B cell (primary cell): Measurements from ENCODE around the gene ACAD11. TPM values are rescaled to one million over a fixed set of nuclear protein-coding genes. Genes with fewer than 3 reads are reported as not detected.

Experiments
- ATAC-seq: fragments of 200-7000 bp; cut with Tn5 transposase; one replicate; pipeline ENCODE4 v1.10.0; 2021; ENCODE audit warnings: low read depth, mild to moderate bottlenecking, moderate number of reproducible peaks, moderate library complexity
- CTCF ChIA-PET: fragments of 350-600 bp; sonication (Branson Sonifier 250); formaldehyde crosslinking; loops from one replicate; lab custom pipeline; 2021; ENCODE audit warnings: antibody characterized with exemption, inconsistent platforms; lab: Charles Lee
- POLR2A ChIA-PET: fragments of 350-600 bp; sonication (Branson Sonifier 250); formaldehyde crosslinking; loops from one replicate; lab custom pipeline; 2021; ENCODE audit warnings: antibody characterized with exemption; lab: Charles Lee
- DNase-seq: peaks from one replicate; pipeline ENCODE4 v3.0.0; 2013
- H2AFZ ChIP-seq: 2 replicates; pipeline ENCODE4 v1.6.1; 2012; ENCODE audit warnings: mild to moderate bottlenecking, low read depth, low read length; ENCODE audit not compliant: insufficient read depth, poor library complexity, severe bottlenecking
- H3K27ac ChIP-seq, 2 donors: 1 replicate in 1 of 2; 2 replicates in 1 of 2; pipeline ENCODE4 v1.5.1; 2012 to 2013; ENCODE audit warnings: low read length in 2 of 2, mild to moderate bottlenecking in 2 of 2, moderate library complexity in 1 of 2
- H3K27me3 ChIP-seq, 4 experiments: fragments of 200-600 bp in 1 of 4; sonication (generic) in 1 of 4; replicated peaks in 1 of 4; 1 replicate in 2 of 4; 2 replicates in 2 of 4; pipeline versions ENCODE4 v1.6.1 to v1.7.0; 2013 to 2016; ENCODE audit warnings: low read length in 3 of 4, mild to moderate bottlenecking in 2 of 4, mixed read lengths in 1 of 4, moderate library complexity in 1 of 4; ENCODE audit not compliant: insufficient read depth in 4 of 4, control insufficient read depth in 3 of 4; ENCODE audit errors: control extremely low read depth in 1 of 4
- H3K36me3 ChIP-seq, 2 experiments: replicated peaks in 1 of 2; 1 replicate in 1 of 2; 2 replicates in 1 of 2; pipeline versions ENCODE4 v1.6.1 to v1.7.1; 2013; ENCODE audit warnings: low read length in 1 of 2; ENCODE audit not compliant: insufficient read depth in 2 of 2, control insufficient read depth in 1 of 2; ENCODE audit errors: control extremely low read depth in 1 of 2, extremely low read depth in 1 of 2
- H3K4me1 ChIP-seq, 2 donors: fragments of 200-600 bp in 1 of 2; sonication (generic) in 1 of 2; 1 replicate in 1 of 2; 2 replicates in 1 of 2; pipeline versions ENCODE4 v1.5.1 to v1.6.1; 2013 to 2017; ENCODE audit warnings: low read length in 2 of 2; ENCODE audit not compliant: control insufficient read depth in 2 of 2, insufficient read depth in 2 of 2
- H3K4me2 ChIP-seq: replicated peaks from 2 replicates; pipeline ENCODE3; 2012; ENCODE audit warnings: mild to moderate bottlenecking, low read depth, low read length; ENCODE audit not compliant: poor library complexity, severe bottlenecking
- H3K4me3 ChIP-seq, 5 experiments: fragments of 200-600 bp in 1 of 5; sonication (generic) in 1 of 5; 1 replicate in 3 of 5; 2 replicates in 2 of 5; pipeline versions ENCODE4 v1.5.1 to v1.7.0; 2011 to 2016; ENCODE audit warnings: low read length in 4 of 5, mild to moderate bottlenecking in 4 of 5, low read depth in 2 of 5, control low read depth in 1 of 5, moderate library complexity in 1 of 5; ENCODE audit not compliant: insufficient read depth in 1 of 5; ENCODE audit errors: control extremely low read depth in 1 of 5, extremely low read depth in 1 of 5
- H3K79me2 ChIP-seq: fragments of 200-600 bp; sonication (generic); one replicate; pipeline ENCODE4 v1.6.0; 2016; ENCODE audit warnings: low read length; ENCODE audit not compliant: control insufficient read depth, insufficient read depth
- H3K9ac ChIP-seq: fragments of 200-600 bp; sonication (generic); 2 replicates; pipeline ENCODE4 v1.6.1; 2017; ENCODE audit warnings: mild to moderate bottlenecking, low read length, moderate library complexity
- H3K9me3 ChIP-seq, 3 donors: one replicate each; pipeline versions ENCODE4 v1.6.1 to v1.7.1; 2013; ENCODE audit warnings: low read length in 2 of 3; ENCODE audit not compliant: control insufficient read depth in 2 of 3, insufficient read depth in 1 of 3; ENCODE audit errors: control extremely low read depth in 1 of 3
- H4K20me1 ChIP-seq: 2 replicates; pipeline ENCODE4 v1.6.0; 2012; ENCODE audit warnings: mild to moderate bottlenecking, low read length; ENCODE audit not compliant: insufficient read depth, control insufficient read depth, poor library complexity, severe bottlenecking
- H3K27ac Mint-ChIP-seq: one replicate; pipeline ENCODE4 v1.8.0; 2021; ENCODE audit warnings: mixed read lengths
- H3K27me3 Mint-ChIP-seq: one replicate; pipeline ENCODE4 v1.8.0; 2021; ENCODE audit warnings: mixed read lengths
- H3K4me1 Mint-ChIP-seq: one replicate; pipeline ENCODE4 v1.8.0; 2021; ENCODE audit warnings: mixed read lengths
- H3K4me3 Mint-ChIP-seq: one replicate; pipeline ENCODE4 v1.8.0; 2021; ENCODE audit warnings: mixed read lengths
- H3K9me3 Mint-ChIP-seq: one replicate; pipeline ENCODE4 v1.8.0; 2022; ENCODE audit warnings: mixed read lengths; ENCODE audit not compliant: insufficient read depth
- EZH2 ChIP-seq: IDR thresholded peaks from 2 replicates; pipeline ENCODE4 v1.6.1; 2012; ENCODE audit warnings: borderline replicate concordance, low read depth, mild to moderate bottlenecking, moderate library complexity, low read length; ENCODE audit not compliant: insufficient read depth, poor library complexity, severe bottlenecking
- WGBS: methylation state at CpG from one replicate; pipeline ENCODE4 v1.1.5; 2013; ENCODE audit warnings: missing lambda C conversion rate; ENCODE audit not compliant: insufficient coverage; 5-methylcytosine and 5-hydroxymethylcytosine counted together
- intact Hi-C: fragments of 100-400 bp; cut with micrococcal nuclease; formaldehyde crosslinking; loops from one replicate; pipeline ENCODE4 v1.10.0; 2022
- polyA plus RNA-seq: library from polyadenylated mRNA; depleted of rRNA; stranded (reverse); fragments of >200 nt; gene quantifications from 2 replicates; pipeline ENCODE4 v1.2.3, GENCODE V29; 2012
- total RNA-seq, 2 donors: library from RNA; stranded (reverse); fragments of 120-200 nt in 1 of 2; gene quantifications; 1 replicate in 1 of 2; 2 replicates in 1 of 2; pipeline versions ENCODE4 v1.2.3 to v1.2.4, GENCODE V29; 2013 to 2022
- TF ChIP-seq, protein P1 (sequence below): fragments of 200-600 bp; IDR thresholded peaks from one replicate; pipeline ENCODE4 v1.8.0; 2022; ENCODE audit warnings: antibody characterized with exemption, mild to moderate bottlenecking

ACAD11 gene
- total and polyA plus RNA-seq, 2 donors (not counting 1 experiment from before 2014, with no cell fraction given): 23.4 to 26.9 TPM

DNA sequence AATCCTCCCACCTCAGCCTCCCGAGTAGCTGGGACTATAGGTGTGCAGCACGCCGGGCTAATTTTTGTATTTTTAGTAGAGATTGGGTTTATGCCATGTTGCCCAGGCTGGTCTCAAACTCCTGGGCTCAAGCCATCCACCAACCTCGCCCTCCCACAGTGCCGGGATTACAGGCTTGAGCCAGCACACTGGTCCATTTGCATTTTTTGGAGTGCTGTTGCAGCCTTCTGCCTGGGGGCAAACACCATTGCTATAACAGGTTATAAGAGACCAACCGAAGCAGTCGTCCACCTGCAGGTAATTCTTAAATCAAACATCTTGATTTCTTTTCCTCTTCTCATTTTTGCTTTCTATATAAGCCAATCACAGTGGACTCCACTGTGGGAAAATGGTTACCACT lies 34.8 kb downstream of the ACAD11 start:
- no peaks in the 10 kb centered on the region for H3K9me3 Mint-ChIP-seq
- no peak overlapping the region for H2AFZ ChIP-seq
- no peak overlapping the region for H3K27ac ChIP-seq
- no peak for DNase-seq
- TF ChIP-seq, protein P1, sequence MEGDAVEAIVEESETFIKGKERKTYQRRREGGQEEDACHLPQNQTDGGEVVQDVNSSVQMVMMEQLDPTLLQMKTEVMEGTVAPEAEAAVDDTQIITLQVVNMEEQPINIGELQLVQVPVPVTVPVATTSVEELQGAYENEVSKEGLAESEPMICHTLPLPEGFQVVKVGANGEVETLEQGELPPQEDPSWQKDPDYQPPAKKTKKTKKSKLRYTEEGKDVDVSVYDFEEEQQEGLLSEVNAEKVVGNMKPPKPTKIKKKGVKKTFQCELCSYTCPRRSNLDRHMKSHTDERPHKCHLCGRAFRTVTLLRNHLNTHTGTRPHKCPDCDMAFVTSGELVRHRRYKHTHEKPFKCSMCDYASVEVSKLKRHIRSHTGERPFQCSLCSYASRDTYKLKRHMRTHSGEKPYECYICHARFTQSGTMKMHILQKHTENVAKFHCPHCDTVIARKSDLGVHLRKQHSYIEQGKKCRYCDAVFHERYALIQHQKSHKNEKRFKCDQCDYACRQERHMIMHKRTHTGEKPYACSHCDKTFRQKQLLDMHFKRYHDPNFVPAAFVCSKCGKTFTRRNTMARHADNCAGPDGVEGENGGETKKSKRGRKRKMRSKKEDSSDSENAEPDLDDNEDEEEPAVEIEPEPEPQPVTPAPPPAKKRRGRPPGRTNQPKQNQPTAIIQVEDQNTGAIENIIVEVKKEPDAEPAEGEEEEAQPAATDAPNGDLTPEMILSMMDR: no peak
- no peak for TF ChIP-seq EZH2
- no peaks in the 10 kb centered on the region for H3K27me3 Mint-ChIP-seq
- intact Hi-C loops: no loop called here
- H3K79me2 ChIP-seq: no peaks in the 10 kb centered on the region
- peaks cover 0 to 10% of the 10 kb centered on the region in 2 experiments for H3K36me3 ChIP-seq
- no peaks in the 10 kb centered on the region for H3K4me1 ChIP-seq
- H3K9me3 ChIP-seq: no peaks in the 10 kb centered on the region
- no peak overlapping the region for H3K4me3 ChIP-seq
- no peak for ATAC-seq
- H3K27ac Mint-ChIP-seq: no peak overlapping the region
- no peaks in the 10 kb centered on the region for H4K20me1 ChIP-seq
- no peak overlapping the region for H3K4me3 Mint-ChIP-seq
- POLR2A ChIA-PET: no interaction called here
- 93% methylated on average over 2 of the region's 7 CpGs for WGBS
- peaks cover 9% of the 10 kb centered on the region for H3K4me1 Mint-ChIP-seq
- no peaks in the 10 kb centered on the region for H3K27me3 ChIP-seq
- no peak overlapping the region for H3K9ac ChIP-seq
- no peak overlapping the region for H3K4me2 ChIP-seq
- CTCF ChIA-PET: no interaction called here

DNA sequence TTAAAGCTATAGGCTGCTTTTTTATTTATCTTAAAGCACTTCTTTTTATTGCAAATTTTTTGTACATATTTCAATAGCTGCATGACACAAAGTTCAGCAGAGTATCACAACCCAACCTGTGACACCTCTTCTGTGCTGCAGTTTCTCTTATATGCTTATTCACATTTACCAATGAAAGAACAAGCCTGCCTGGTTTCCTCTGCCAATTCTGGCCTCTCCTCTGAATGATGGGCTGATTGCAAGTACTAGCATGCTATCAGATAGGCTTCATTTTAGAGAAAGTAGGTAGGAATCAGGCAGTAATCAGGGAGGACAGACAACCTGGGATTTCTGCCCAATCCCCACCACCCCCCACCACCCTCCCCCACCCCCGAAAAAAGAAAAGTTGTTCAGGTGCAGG lies 36.0 kb downstream of the ACAD11 start:
- Mint-ChIP-seq H3K27ac (no peak overlapping the region), H3K4me3 (no peak overlapping the region), H3K4me1 (peaks cover 9% of the 10 kb centered on the region), H3K27me3 (no peaks in the 10 kb centered on the region), H3K9me3 (no peaks in the 10 kb centered on the region)
- TF ChIP-seq, protein P1: no peak
- TF ChIP-seq EZH2: no peak
- no peaks in the 10 kb centered on the region for H4K20me1 ChIP-seq
- intact Hi-C loops: no loop called here
- H3K27me3 ChIP-seq: no peaks in the 10 kb centered on the region
- ChIA-PET CTCF (interaction anchor here (1.4 kb wide), 1 partner anchor 18 kb away, joined by 5 read pairs; no protein-coding TSS in a partner anchor), POLR2A (no interaction called here)
- no peak overlapping the region for H3K27ac ChIP-seq
- H2AFZ ChIP-seq: no peak overlapping the region
- no peak for DNase-seq
- H3K4me2 ChIP-seq: no peak overlapping the region
- H3K4me3 ChIP-seq: no peak overlapping the region
- ATAC-seq: no peak
- no peaks in the 10 kb centered on the region for H3K79me2 ChIP-seq
- no peaks in the 10 kb centered on the region for H3K9me3 ChIP-seq
- H3K9ac ChIP-seq: no peak overlapping the region
- no CpG with 5 or more reads among the region's 1 CpG for WGBS
- H3K4me1 ChIP-seq: no peaks in the 10 kb centered on the region
- H3K36me3 ChIP-seq: peaks cover 0 to 12% of the 10 kb centered on the region in 2 experiments
